SHP77 (cell line): ENCODE results near the gene UNCX.

Experiments used
- DNase-seq, 2 experiments: peaks; one replicate each; lab custom pipeline; 2025; lab: John Stamatoyannopoulos, UW

Gene UNCX

DNA sequence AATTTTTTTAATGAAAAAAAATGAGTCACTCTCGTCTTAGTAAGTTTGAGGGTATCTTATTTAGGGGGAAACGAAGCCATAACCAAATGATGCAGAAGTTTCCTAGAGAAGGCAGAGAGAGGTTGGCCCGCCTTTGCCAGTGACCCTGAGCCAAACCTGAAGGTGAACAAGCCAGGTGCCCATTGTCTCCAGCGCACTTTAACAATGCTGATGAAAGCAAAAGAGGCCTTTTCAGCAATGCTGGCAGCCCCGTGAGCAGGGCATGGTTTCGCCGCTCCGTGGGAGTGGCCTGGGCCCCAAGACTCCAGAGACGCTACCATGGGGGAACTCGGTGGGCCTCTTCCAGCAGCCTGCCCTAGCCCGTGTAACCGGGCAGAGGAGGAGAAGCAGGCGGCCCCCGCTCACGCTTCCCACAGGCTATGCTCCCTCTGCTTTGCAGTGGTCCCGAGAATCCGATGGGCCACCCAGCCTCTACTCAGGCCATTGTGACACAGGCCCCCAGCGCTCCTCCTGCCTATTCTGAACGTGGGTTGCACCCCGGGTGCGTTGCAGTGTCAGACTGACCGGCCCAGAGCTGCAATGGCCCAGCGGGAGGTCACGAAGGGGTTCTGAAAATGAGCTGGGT lies 14.0 kb upstream of the UNCX start:
- no peak for DNase-seq

DNA sequence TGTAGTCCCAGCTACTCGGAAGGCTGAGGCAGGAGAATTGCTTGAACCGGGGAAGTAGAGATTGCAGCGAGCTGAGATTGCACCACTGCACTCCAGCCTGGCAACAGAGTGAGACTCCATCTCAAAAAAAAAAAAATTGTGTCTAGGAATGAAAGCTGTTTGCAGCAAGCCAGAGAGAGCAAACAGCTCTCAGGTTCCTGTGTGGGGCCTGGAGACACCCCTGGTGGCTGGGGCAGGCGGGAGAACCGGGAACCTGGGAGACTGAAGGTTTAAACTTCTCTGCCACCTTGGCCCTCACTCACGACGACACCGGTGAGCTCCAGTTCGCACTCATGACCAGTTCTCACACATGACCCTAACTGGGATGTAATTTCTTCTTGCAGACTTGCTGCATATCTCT lies 13.2 kb upstream of the UNCX start:
- no peak for DNase-seq

GRCh38 chr7:1220000-1220726 lies 12.5 kb upstream of the UNCX start:
- DNase-seq = no peak

DNA sequence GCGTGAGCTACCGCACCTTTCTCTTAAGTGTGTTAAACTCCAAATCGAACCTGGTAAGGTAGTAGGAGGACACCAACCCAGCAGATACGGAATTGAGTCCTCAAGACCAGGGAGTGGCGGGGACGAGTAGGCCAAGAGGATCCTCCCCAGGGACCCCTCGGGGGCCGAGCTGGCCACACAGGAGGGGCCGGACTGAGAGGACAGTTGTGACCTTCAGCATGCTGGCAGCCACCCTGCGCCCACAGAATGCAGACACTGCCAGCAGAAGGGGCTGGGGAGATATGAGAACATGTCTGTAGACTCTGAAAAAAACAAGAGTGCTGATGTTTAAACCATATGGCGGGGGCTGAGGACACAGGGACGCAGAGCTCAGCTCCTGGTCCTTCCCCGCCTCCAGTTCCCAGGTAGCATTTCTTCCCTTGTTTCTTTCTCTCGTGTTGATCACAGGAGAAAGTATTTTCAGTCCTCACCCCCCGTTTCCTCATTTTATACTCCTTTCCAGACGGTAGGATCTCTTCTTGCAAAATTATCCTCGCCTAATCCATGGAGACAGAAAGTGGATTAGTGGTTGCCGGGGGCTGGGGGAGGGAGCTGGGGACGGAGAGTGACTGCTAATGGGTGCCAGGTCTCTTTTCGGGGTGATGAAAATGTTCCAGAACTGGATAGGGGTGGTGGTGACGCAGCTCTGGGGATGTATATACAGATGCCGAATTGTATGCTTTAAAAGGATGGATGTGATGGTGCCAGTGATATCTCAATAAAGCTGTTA lies 11.5 kb upstream of the UNCX start:
- no peak for DNase-seq

DNA sequence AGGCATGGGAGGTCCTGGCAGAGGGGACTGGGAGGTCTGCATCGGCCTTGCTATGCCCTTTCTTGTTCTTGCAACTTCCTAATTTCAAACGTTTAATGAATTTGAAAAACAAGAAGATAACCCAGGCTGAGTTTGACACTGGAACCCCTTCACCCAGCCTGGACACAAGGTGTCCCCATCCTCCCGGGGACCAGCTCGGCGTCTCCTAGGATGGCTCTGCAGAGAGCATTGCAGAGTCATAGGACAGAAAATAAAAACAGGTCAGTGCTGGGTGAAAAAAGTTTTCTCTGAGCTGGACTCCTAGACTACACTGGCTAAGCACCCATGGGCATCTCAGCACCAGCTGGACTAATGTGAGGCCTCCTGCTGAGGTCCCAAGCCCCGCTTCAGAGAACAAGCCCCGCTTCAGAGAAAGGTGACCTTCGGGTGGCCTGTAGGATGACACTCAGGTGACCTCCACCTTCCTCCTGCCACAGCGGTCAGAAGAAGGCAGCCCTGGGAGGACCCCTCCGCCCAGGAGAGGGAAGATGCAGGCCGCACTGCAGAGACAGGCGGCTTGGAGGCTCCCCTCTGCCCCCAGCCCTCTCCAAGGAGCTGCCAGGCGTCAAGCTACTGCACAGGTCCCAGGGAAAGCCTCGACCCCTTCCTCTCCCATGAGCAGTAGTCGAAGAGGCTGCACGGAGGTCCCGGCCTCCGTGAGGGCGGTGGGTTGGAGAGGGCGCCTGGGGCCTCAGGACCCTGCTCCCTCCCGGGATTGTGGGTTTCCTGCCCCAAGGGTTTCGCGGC lies 9.3 kb upstream of the UNCX start:
- peak in 1 of 2 experiments; percentile 16 for DNase-seq

DNA sequence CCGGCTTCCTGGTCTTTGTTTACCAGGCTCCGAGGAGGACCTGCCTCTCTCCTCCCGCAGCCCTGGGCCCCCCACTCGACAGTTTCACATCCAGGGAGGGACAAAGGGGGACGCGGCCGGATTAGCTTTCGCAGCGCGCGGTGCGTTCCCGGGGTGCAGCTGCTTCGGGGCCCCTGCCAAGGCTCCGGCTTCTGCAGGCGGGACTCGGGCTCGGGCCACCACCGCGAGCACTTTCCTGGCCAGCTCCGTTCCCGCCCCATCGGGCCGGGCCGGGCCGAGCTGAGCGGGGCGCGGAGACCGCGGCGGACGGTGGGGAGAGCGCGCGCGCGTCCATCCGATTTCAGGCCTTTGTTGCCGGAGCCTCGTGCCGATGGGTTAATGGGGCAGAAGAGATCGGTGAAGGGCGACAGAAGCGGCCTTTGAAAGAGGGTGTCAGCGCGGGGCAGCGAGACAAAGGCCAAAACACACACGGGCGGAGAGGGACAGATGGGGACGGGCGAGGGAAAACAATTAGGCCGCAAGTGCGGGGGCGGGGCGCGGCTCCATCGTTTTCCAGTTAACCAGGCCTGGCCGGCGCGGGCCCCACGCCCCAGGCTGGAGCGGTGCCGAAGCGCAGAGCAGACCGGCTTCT lies 8.5 kb upstream of the UNCX start:
- no peak for DNase-seq

GRCh38 chr7:1225030-1225429 lies 7.6 kb upstream of the UNCX start:
- DNase-seq = no peak

GRCh38 chr7:1225441-1226185 lies 7.1 kb upstream of the UNCX start:
- DNase-seq = no peak

DNA sequence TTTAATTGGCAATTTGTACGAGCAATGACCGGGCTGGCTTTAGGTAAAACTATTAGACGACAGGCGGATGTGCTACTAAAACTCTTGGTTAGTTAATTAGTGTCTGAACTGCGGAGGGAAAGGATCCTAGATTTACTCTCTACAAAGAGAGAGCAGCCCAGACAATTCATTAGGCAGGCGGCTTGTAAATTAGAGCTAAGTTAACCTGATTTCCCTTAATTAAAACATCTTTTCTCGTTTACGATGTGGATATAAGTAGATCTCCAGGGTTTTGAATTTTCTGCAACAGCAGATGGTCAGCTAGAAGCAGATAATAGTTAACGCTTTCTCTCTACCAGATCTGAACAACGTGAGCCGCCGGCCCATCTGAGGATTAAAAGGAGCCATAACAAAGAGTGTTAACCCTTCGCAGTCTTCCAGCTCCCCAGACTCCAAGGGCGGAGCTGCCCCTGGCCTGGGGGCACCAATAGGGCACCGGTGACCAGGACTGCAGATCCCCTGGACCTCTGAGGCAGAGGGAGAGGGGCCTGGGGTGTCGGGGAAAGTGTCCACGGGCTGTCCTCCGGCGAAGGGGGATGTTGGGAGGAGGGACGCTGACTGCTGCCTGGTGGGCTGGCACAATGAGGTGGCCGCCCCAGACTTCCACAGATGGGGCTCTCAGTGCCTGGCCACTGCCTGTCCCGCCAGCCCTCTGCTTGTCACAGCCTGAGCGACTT lies 6.3 kb upstream of the UNCX start:
- no peak for DNase-seq

- DNase-seq = no peak
Observed at GRCh38 chr7:1227071-1227804, 5.4 kb upstream of the UNCX start.

DNA sequence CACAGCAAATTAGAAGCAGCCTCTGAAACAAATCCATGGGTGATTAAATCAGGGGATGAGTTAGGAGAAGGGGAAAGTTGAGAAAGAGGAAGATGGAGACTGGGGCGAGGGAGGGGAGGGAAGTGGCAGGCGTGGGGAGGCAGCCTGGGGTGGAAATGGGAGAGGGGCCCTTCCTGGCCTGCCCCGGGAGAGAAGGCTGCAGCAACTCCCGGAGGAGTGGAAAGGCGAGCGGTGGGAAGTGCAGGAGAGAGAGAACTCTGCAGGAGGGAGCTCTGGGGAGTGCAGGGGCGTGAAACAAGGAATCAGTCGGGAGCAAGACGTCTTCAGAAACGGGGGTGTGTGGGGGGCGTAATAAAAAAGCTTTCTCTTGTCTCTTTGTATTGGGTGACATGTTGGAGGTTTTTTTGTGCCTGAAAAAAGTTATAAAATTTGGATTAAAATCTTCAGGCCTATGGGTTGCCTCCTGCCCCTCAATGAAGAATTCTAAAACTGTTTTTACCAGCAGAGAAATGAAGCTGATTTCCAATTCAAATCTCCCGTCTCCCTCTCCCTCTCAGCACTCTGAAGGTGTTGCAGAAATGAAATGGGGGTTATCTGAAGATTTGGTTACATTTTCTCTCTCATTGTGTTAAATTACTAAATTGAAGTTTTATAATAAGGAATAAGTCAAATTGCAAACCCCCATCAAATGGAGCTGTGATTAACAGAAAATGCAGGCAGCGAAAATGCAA lies 4.7 kb upstream of the UNCX start:
- no peak for DNase-seq

DNA sequence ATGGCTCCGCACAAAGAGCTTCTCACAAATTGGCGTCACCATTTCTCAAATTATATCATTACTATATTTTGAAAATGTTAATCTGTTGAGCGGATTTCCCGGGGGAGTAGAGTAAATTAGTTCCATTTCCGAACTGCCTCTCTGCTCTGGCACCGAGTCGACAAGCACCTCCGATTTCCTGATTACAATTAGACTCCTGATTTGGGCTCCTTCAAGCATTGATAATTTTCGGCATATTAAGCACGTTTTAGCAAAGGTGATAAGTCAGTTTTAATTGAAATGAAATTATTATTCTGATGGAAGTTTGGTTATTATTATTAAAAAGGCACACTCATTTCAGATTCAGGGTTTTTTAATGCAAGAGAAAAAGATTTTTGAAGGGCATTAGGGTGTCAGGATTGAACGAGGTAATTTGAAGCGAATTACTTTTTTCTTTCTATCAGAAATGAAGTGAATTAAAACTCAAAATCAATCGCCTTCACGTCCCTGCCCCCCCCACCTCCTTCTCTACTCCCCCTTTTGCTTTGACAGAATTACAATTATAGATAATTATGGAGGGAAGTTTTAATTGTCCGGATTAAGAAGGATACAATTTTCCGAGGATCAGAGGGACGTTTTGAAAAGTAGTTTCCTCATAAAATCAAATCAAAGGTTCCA lies 4.0 kb upstream of the UNCX start:
- DNase-seq = no peak

DNA sequence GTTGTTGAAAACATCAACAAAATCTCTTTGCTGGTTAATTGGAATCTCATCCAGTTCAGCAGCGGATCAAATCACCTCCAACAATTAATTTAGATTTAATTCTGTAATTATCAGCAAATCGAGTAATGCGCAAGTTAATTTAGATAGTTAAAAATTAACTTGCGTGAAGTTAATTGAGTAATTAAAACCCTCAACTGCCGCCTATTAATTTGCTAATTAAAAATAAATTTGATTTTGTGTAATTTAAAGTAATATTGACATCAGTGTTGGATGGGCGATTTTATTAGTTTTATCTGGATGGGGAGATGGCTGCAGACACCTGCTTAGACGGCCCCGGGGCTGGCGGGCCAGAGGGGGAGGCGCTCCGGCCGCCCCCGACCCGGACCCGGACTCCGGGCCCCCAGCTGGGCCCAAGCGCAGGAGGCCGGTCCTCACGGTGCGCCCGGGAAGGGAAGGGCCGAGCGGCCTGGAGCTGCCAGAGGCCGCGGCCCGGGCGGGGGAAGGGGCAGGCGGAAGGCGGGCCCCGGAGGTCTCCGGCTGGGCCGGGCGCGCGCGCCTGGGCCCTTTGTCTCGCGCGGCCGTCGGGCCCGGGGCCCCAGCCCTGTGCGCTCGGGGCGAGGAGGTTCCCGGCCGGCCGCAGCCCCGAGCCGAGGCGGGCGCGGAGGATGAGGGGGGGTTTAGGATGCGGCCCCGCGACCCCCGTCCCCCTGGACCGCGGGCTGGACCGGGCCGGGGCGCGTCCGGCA lies 3.3 kb upstream of the UNCX start:
- DNase-seq = no peak

GRCh38 chr7:1229956-1230355 lies 2.7 kb upstream of the UNCX start:
- no peak for DNase-seq

DNA sequence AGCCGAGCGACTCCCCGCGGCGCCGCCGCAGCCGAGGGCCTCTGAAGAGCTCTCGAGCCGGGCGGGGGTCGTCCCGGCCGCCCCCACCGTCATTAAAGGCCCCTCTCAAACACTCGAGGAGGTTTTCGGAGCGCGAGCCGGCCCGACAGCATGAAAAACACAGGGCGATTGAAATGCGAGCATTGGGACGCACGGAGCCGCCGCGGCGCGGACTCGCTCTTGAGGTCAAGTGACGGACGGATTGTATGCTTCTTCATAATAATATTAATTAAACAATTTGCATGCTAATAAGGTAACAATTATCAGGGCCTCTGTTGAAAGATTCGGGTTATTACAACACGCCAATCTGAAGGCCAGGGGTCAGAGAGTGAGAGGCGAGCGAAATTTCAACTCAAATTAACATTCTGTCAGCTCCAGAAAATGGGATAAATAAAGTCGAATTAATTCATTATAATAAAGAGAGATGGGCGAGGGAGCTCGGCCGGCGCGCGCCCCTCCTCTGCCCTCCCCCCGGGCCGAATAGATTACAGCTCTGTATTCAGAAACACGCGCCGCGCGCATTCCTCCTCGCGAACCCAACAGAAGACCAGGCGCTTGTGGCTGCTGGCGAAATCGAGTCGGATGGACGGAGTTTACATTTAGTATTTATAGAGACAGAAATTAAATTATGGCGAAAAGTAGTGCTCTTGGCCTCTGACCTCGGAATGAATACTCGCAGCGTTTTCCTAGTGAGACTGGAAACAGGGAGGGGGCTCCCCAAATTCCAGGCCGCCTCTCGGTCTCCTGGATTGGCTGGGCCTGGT lies 2.1 kb upstream of the UNCX start:
- no peak for DNase-seq

DNA sequence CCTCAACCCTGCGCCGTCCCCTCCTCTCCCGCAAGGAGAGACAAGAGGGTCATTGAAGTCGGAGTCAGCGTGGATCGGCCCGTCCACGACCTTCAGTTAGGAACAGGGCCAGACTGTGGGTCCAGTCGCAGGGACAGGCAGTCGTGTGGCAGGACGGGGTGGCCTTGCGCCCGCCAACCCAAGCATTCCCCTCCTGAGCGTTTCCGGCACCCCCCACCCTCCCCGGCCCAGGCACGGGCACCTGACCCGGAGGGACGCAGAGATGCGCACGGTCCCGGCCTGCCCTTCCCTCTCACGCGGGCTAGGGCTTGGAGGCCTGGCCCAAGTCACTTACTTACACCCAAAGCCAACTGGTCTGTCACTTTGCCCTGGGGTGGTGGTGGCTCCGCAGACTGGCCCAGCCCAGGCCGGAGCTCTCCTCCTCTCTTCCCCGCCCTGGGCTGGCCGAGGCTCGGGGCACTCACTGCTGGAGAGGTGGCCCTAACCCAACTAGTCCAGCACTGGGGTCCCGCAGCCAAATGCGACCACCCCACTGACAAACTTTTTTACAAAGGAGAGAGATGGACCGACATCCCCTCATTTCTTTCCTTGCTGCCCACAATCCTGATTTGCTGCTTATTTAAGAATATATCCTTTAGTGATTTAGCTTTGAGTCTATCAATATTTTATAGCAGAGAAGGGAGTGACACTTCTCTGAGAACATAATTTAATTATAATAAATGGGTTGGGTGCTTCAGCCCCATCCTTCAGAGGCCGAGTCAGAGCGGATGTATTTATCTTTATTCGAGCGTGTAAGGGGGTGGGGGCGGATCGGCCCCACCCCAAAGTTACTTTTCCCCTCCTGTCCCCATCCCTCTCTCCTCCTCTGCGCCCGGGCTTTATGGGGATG lies 1.2 kb upstream of the UNCX start:
- DNase-seq = no peak
